Measurements from ENCODE around the gene BPIFB1. TPM values are rescaled to one million over a fixed set of nuclear protein-coding genes. Genes with fewer than 3 reads are reported as not detected.

The BPIFB1 gene
- total RNA-seq, 1 donor from 2014 or later, result not detected

DNA sequence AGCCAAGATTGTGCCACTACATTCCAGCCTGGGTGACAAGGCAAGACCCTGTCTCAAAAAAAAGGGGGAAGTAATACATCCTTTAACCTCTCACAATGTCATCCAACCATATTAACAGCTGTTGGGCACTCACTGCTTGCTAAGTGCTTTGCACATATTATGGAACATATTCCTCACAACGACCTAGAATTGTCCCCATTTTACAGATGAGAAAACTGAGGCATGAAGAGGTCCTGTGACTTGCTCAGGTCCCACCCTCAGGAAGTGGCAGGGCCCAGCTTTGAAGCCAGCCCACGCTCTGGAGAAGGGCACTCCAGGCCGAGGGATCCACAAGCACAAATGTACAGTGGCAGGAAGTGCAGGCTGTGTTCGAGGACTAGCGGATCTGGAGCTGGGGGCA, 33.3 kb downstream of the BPIFB1 start:
- no peak for DNase-seq
- no peak overlapping the region for H3K4me3 ChIP-seq
- no peaks in the 10 kb centered on the region for H3K4me1 ChIP-seq
- intact Hi-C loops (cut with micrococcal nuclease), result no loop called here
- no peaks in the 10 kb centered on the region for H3K9me3 ChIP-seq (replicated peaks)
- TF ChIP-seq CTCF (IDR thresholded peaks at IDR 0.05; ENCODE audit: borderline replicate concordance), result no peak
- H3K36me3 ChIP-seq, result no peaks in the 10 kb centered on the region
- H3K27me3 ChIP-seq (ENCODE audit: low read depth), result peaks cover 79% of the 10 kb centered on the region
- no peak overlapping the region for H3K27ac ChIP-seq (replicated peaks)

DNA sequence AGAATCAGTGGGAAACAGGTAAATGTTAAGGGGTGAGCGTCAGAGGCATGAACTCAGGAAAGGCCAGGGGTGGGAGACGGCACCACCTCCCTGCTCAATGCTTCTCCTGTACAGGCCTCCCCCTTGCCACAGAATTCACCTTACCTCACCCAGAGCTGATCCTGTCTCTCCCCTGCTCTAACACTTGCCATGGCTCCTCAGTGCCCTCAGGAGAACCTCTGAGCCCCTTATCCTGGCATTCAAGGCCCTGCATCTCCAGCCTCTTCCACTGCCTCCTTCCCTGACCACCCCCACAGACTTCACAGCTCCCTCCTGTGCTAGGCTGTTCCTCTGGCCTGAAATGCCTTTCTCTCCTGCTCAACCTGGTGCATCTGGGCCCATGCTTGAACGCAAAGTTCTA, 33.9 kb downstream of the BPIFB1 start:
- H3K27ac ChIP-seq (replicated peaks), result no peak overlapping the region
- intact Hi-C loops (cut with micrococcal nuclease), result no loop called here
- H3K4me3 ChIP-seq, result no peak overlapping the region
- peaks cover 85% of the 10 kb centered on the region for H3K27me3 ChIP-seq (ENCODE audit: low read depth)
- no peaks in the 10 kb centered on the region for H3K4me1 ChIP-seq
- no peak for DNase-seq
- no peaks in the 10 kb centered on the region for H3K36me3 ChIP-seq
- H3K9me3 ChIP-seq (replicated peaks), result no peaks in the 10 kb centered on the region
- TF ChIP-seq CTCF (IDR thresholded peaks at IDR 0.05; ENCODE audit: borderline replicate concordance), result no peak

- no peak for TF ChIP-seq CTCF (IDR thresholded peaks at IDR 0.05; ENCODE audit: borderline replicate concordance)
- H3K9me3 ChIP-seq (replicated peaks), result no peaks in the 10 kb centered on the region
- no peaks in the 10 kb centered on the region for H3K4me1 ChIP-seq
- no peak overlapping the region for H3K4me3 ChIP-seq
- DNase-seq, result no peak
- H3K27me3 ChIP-seq (ENCODE audit: low read depth), result peaks cover 89% of the 10 kb centered on the region
- intact Hi-C loops (cut with micrococcal nuclease), result no loop called here
- no peak overlapping the region for H3K27ac ChIP-seq (replicated peaks)
- no peaks in the 10 kb centered on the region for H3K36me3 ChIP-seq
These were observed 34.5 kb downstream of the BPIFB1 start for GRCh38 chr20:33317424-33318095.

- H3K36me3 ChIP-seq, result no peaks in the 10 kb centered on the region
- H3K4me3 ChIP-seq, result no peak overlapping the region
- H3K4me1 ChIP-seq, result no peaks in the 10 kb centered on the region
- H3K27ac ChIP-seq (replicated peaks), result no peak overlapping the region
- no peak for DNase-seq
- H3K9me3 ChIP-seq (replicated peaks), result no peaks in the 10 kb centered on the region
- H3K27me3 ChIP-seq (ENCODE audit: low read depth), result peaks cover 92% of the 10 kb centered on the region
- intact Hi-C loops (cut with micrococcal nuclease), result no loop called here
- TF ChIP-seq CTCF (IDR thresholded peaks at IDR 0.05; ENCODE audit: borderline replicate concordance), result no peak
These were observed 35.0 kb downstream of the BPIFB1 start for GRCh38 chr20:33318096-33318429.

DNA sequence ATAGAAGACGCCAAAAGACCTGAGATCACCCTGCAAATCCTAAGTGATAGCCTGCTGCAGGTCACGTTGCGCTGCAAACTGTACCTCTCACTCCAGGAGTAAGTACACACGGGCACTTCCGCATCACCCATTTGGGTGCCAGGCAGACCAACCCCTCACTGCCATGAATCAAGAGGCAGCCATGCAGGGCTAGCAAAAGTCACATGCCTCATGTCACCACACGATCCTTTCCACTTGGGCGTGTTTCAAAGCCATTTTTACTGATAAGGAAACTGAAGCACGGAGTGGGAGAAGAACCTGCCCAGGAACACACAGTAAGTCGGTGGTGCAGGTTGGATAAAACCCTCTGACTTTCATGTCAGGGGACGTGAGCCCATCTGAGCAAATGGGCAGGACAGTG, 37.0 kb downstream of the BPIFB1 start:
- DNase-seq, result no peak
- Histone ChIP-seq H3K4me1 (no peaks in the 10 kb centered on the region), H3K4me3 (no peak overlapping the region), H3K27ac (replicated peaks) (no peak overlapping the region), H3K9me3 (replicated peaks) (no peaks in the 10 kb centered on the region), H3K27me3 (ENCODE audit: low read depth) (peaks cover 95% of the 10 kb centered on the region), H3K36me3 (no peaks in the 10 kb centered on the region)
- no peak for TF ChIP-seq CTCF (IDR thresholded peaks at IDR 0.05; ENCODE audit: borderline replicate concordance)
- intact Hi-C loops (cut with micrococcal nuclease), result no loop called here

All from left ventricle myocardium inferior (tissue), 1 donor.